NCI-H524 (cell line): Measurements from ENCODE around the gene SND1.
A peak's percentile ranks its signal among the peaks of the same experiment; 100 is the strongest.

Source experiments
- DNase-seq, 2 experiments: peaks; one replicate each; lab custom pipeline; 2025; lab: John Stamatoyannopoulos, UW

Gene SND1

GRCh38 chr7:127905021-127905420 is 253.0 kb downstream of the SND1 start:
- DNase-seq = no peak

- DNase-seq = no peak
Observed at GRCh38 chr7:127905491-127906330, 253.7 kb downstream of the SND1 start.

- peak in 1 of 2 experiments; percentile 6 for DNase-seq
Observed at GRCh38 chr7:127907110-127908040, 255.4 kb downstream of the SND1 start.

GRCh38 chr7:127908430-127909258 is 256.6 kb downstream of the SND1 start:
- no peak for DNase-seq

- DNase-seq = no peak
Observed at GRCh38 chr7:127909424-127910152, 257.6 kb downstream of the SND1 start.

GRCh38 chr7:127910670-127911069 is 258.7 kb downstream of the SND1 start:
- DNase-seq = no peak

- DNase-seq = no peak
Observed at GRCh38 chr7:127911968-127912511, 260.0 kb downstream of the SND1 start.

- DNase-seq = no peak
Observed at GRCh38 chr7:127912901-127913300, 260.9 kb downstream of the SND1 start.

- DNase-seq = no peak
Observed at GRCh38 chr7:127913686-127914085, 261.7 kb downstream of the SND1 start.

GRCh38 chr7:127914693-127915092 is 262.7 kb downstream of the SND1 start:
- DNase-seq = no peak

- no peak for DNase-seq
Observed at GRCh38 chr7:127916735-127917134, 264.7 kb downstream of the SND1 start.

GRCh38 chr7:127918130-127918529 is 266.1 kb downstream of the SND1 start:
- no peak for DNase-seq

GRCh38 chr7:127920787-127921438 is 268.9 kb downstream of the SND1 start:
- DNase-seq = no peak

GRCh38 chr7:127922656-127923055 is 270.7 kb downstream of the SND1 start:
- DNase-seq = no peak

GRCh38 chr7:127924874-127925273 is 272.9 kb downstream of the SND1 start:
- DNase-seq = no peak

GRCh38 chr7:127927348-127927696 is 275.3 kb downstream of the SND1 start:
- no peak for DNase-seq

GRCh38 chr7:127928222-127928621 is 276.2 kb downstream of the SND1 start:
- no peak for DNase-seq

- DNase-seq = no peak
Observed at GRCh38 chr7:127928852-127929251, 276.9 kb downstream of the SND1 start.

- no peak for DNase-seq
Observed at GRCh38 chr7:127930341-127931328, 278.6 kb downstream of the SND1 start.
